Endothelial cell of umbilical vein (primary cell): Measurements from ENCODE around the gene FCRL3. TPM values are rescaled to one million over a fixed set of nuclear protein-coding genes. Genes with fewer than 3 reads are reported as not detected.

Source experiments
- BruUV-seq: library from RNA; stranded (reverse); fragments of 400-500 nt; replicated peaks from 2 replicates; lab custom pipeline; 2021; lab: Mats Ljungman, UMichigan
- CTCF ChIA-PET: fragments of 300-600, 350-600 bp; sonication (Branson Sonifier 250); formaldehyde crosslinking; loops from one replicate; lab custom pipeline; 2021; ENCODE audit warnings: antibody characterized with exemption, inconsistent platforms; lab: Charles Lee
- POLR2A ChIA-PET: fragments of 300-600, 350-600 bp; sonication (Branson Sonifier 250); formaldehyde crosslinking; loops from one replicate; lab custom pipeline; 2021; ENCODE audit warnings: antibody characterized with exemption, inconsistent platforms; lab: Charles Lee
- DNase-seq: peaks from one replicate; pipeline ENCODE4 v3.0.0-alpha.2; 2011; ENCODE audit warnings: low read depth, low spot score
- FAIRE-seq: peaks from 2 replicates; lab custom pipeline; 2011; peaks lifted over from hg19 to GRCh38; lab: Jason Lieb, UNC
- H2AFZ ChIP-seq: 2 replicates; pipeline ENCODE4 v1.6.0; 2012; ENCODE audit warnings: low read depth, low read length, control low read depth, inconsistent platforms
- H3K27ac ChIP-seq: 2 replicates; pipeline ENCODE4 v1.5.1; 2011; ENCODE audit warnings: low read depth, mild to moderate bottlenecking, control low read depth, low read length, moderate library complexity; ENCODE audit not compliant: insufficient read depth
- H3K27me3 ChIP-seq, 2 experiments: 2 replicates each; pipeline versions ENCODE4 v1.6.0 to v1.6.1; 2011; ENCODE audit warnings: low read length in 2 of 2, mixed read lengths in 1 of 2; ENCODE audit not compliant: control insufficient read depth in 2 of 2, insufficient read depth in 2 of 2
- H3K36me3 ChIP-seq, 2 experiments: 2 replicates in 1 of 2; 3 replicates in 1 of 2; pipeline ENCODE4 v1.5.1; 2011; ENCODE audit warnings: low read length in 2 of 2, mild to moderate bottlenecking in 1 of 2, moderate library complexity in 1 of 2; ENCODE audit not compliant: control insufficient read depth in 2 of 2, insufficient read depth in 2 of 2; ENCODE audit errors: extremely low read depth in 1 of 2
- H3K4me1 ChIP-seq: 3 replicates; pipeline ENCODE4 v1.5.1; 2011; ENCODE audit warnings: mild to moderate bottlenecking, low read length; ENCODE audit not compliant: control insufficient read depth, insufficient read depth; ENCODE audit errors: extremely low read depth
- H3K4me2 ChIP-seq: 2 replicates; pipeline ENCODE4 v1.6.1; 2011; ENCODE audit warnings: low read length, control low read depth, mixed read lengths; ENCODE audit not compliant: insufficient read depth
- H3K4me3 ChIP-seq, 3 experiments: fragments of 200-600 bp in 1 of 3; sonication (generic), shearing (Covaris generic) in 1 of 3; replicated peaks in 1 of 3; 2 replicates each; pipeline ENCODE4 v1.5.1; 2011 to 2016; ENCODE audit warnings: control low read depth in 3 of 3, low read length in 3 of 3, mild to moderate bottlenecking in 2 of 3, inconsistent platforms in 1 of 3, low read depth in 1 of 3, moderate library complexity in 1 of 3; ENCODE audit not compliant: insufficient read depth in 1 of 3
- H3K79me2 ChIP-seq: 2 replicates; pipeline ENCODE4 v1.6.0; 2012; ENCODE audit warnings: low read length, inconsistent platforms; ENCODE audit not compliant: control insufficient read depth, insufficient read depth
- H3K9ac ChIP-seq: replicated peaks from 2 replicates; pipeline ENCODE3; 2011; ENCODE audit warnings: low read length, control low read depth; ENCODE audit not compliant: insufficient read depth; ENCODE audit errors: extremely low read depth
- H3K9me1 ChIP-seq: replicated peaks from 3 replicates; pipeline ENCODE4 v1.6.0; 2011; ENCODE audit warnings: mild to moderate bottlenecking, low read length; ENCODE audit not compliant: control insufficient read depth, insufficient read depth; ENCODE audit errors: extremely low read depth
- H3K9me3 ChIP-seq: replicated peaks from 2 replicates; pipeline ENCODE4 v1.5.1; 2012; ENCODE audit warnings: low read length, inconsistent platforms; ENCODE audit not compliant: control insufficient read depth, insufficient read depth
- H4K20me1 ChIP-seq: replicated peaks from 2 replicates; pipeline ENCODE3; 2011; ENCODE audit warnings: mild to moderate bottlenecking, low read length; ENCODE audit not compliant: control insufficient read depth, insufficient read depth; ENCODE audit errors: extremely low read depth
- EZH2 ChIP-seq: IDR thresholded peaks from 2 replicates; pipeline ENCODE4 v1.6.1; 2012; ENCODE audit warnings: borderline replicate concordance, low read depth, mild to moderate bottlenecking, moderate library complexity, low read length, inconsistent platforms; ENCODE audit not compliant: severe bottlenecking
- FOS ChIP-seq: IDR thresholded peaks from 2 replicates; pipeline ENCODE4 v1.6.1; 2011; ENCODE audit warnings: mild to moderate bottlenecking, low read length, moderate library complexity, borderline replicate concordance; ENCODE audit not compliant: insufficient read depth
- GATA2 ChIP-seq: IDR thresholded peaks from 2 replicates; pipeline ENCODE4 v1.7.0; 2011; ENCODE audit warnings: low read depth, mild to moderate bottlenecking, moderate library complexity, mixed read lengths, low read length; ENCODE audit not compliant: insufficient read length, insufficient read depth
- JUN ChIP-seq: IDR thresholded peaks from 2 replicates; pipeline ENCODE4 v1.6.1; 2011; ENCODE audit warnings: borderline replicate concordance, low read depth; ENCODE audit not compliant: insufficient read length, insufficient read depth
- MYC ChIP-seq: IDR thresholded peaks from one replicate; pipeline ENCODE4 v1.6.1; 2011; ENCODE audit warnings: mild to moderate bottlenecking, low read depth, low read length
- POLR2A ChIP-seq: IDR thresholded peaks from 2 replicates; pipeline ENCODE4 v1.6.1; 2012; ENCODE audit warnings: low read depth, mild to moderate bottlenecking, control low read depth, low read length
- POLR2AphosphoS5 ChIP-seq: IDR thresholded peaks from 2 replicates; pipeline ENCODE4 v1.6.1; 2012; ENCODE audit warnings: low read depth, mild to moderate bottlenecking, control low read depth, low read length, moderate library complexity; ENCODE audit not compliant: insufficient read depth
- dilution Hi-C: fragments of 300-500 bp; cut with MboI; formaldehyde crosslinking; loops from one replicate; pipeline ENCODE4 v1.15.0; 2019; ENCODE audit warnings: low sequenced_read_pairs; ENCODE audit not compliant: extremely low pct_ligation_motif_present
- intact Hi-C: fragments of 100-400 bp; cut with micrococcal nuclease; formaldehyde crosslinking; loops from one replicate; pipeline ENCODE4 v1.10.0; 2022
- polyA plus RNA-seq, 4 experiments: library from polyadenylated mRNA; depleted of rRNA in 3 of 4; stranded (reverse) in 3 of 4; unstranded in 1 of 4; fragments of >200 nt; gene quantifications; 2 replicates each; pipeline versions ENCODE4 v1.2.1 to v1.2.3, GENCODE V29; 2011 to 2012; ENCODE audit warnings: missing spikeins in 1 of 4
- total RNA-seq: library from RNA; stranded (reverse); gene quantifications from 2 replicates; pipeline ENCODE4 v1.2.3, GENCODE V29; 2021
- TF ChIP-seq, protein P1 (sequence below), 2 donors: IDR thresholded peaks; 1 replicate in 1 of 2; 2 replicates in 1 of 2; pipeline ENCODE4 v1.5.1; 2011; ENCODE audit warnings: low read length in 2 of 2, mild to moderate bottlenecking in 2 of 2, moderate library complexity in 2 of 2, control low read depth in 1 of 2, inconsistent platforms in 1 of 2, low read depth in 1 of 2; ENCODE audit not compliant: insufficient read depth in 1 of 2; ENCODE audit errors: extremely low read depth in 1 of 2
- TF ChIP-seq, protein P2 (sequence below): IDR thresholded peaks from 2 replicates; pipeline ENCODE4 v1.6.1; 2011; ENCODE audit not compliant: insufficient read depth, insufficient read length

Gene FCRL3
- total and polyA plus RNA-seq, 2 donors (not counting 3 experiments of a cell fraction or from before 2014, with no cell fraction given) = not detected

DNA sequence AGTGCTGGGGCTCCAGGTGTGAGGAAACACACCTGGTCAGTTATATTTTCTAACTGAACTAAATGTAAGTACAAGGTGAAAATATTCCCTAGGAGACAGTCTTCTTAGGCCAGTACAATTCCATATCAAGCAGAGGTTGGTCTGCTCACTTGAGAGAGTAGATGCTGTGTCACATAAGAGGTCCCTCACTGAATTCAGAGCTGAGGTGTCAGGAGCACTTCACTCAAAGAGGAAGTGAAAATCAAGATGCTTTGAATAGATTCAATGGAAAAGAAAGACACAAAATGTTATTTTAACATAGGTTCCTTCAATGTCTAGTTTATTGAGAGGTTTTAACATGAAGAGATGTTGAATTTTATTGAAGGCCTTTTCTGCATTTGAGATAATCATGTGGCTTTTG is 4.3 kb upstream of the FCRL3 start:
- ChIA-PET CTCF (no interaction called here), POLR2A (no interaction called here)
- DNase-seq = no peak
- Histone ChIP-seq H3K4me1 (no peaks in the 10 kb centered on the region), H3K36me3 (no peaks in the 10 kb centered on the region), H3K4me2 (no peak overlapping the region), H3K9me3 (no peaks in the 10 kb centered on the region), H3K27me3 (no peaks in the 10 kb centered on the region), H3K4me3 (no peak overlapping the region), H3K9me1 (no peaks in the 10 kb centered on the region), H3K79me2 (no peaks in the 10 kb centered on the region), H3K9ac (no peak overlapping the region), H3K27ac (no peak overlapping the region), H4K20me1 (no peaks in the 10 kb centered on the region), H2AFZ (no peak overlapping the region)
- no peak for TF ChIP-seq POLR2AphosphoS5
- no peak for TF ChIP-seq EZH2
- no peak for TF ChIP-seq POLR2A
- TF ChIP-seq, protein P1, sequence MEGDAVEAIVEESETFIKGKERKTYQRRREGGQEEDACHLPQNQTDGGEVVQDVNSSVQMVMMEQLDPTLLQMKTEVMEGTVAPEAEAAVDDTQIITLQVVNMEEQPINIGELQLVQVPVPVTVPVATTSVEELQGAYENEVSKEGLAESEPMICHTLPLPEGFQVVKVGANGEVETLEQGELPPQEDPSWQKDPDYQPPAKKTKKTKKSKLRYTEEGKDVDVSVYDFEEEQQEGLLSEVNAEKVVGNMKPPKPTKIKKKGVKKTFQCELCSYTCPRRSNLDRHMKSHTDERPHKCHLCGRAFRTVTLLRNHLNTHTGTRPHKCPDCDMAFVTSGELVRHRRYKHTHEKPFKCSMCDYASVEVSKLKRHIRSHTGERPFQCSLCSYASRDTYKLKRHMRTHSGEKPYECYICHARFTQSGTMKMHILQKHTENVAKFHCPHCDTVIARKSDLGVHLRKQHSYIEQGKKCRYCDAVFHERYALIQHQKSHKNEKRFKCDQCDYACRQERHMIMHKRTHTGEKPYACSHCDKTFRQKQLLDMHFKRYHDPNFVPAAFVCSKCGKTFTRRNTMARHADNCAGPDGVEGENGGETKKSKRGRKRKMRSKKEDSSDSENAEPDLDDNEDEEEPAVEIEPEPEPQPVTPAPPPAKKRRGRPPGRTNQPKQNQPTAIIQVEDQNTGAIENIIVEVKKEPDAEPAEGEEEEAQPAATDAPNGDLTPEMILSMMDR (IDR thresholded peaks at IDR 0.05; ENCODE audit: extremely low read depth in 1 of 2, insufficient read depth in 1 of 2, low read depth in 1 of 2, low read length in 2 of 2) = no peak
- intact Hi-C loops = no loop called here
- no TSS peak for BruUV-seq
- dilution Hi-C loops = no loop called here
- FAIRE-seq = no peak

DNA sequence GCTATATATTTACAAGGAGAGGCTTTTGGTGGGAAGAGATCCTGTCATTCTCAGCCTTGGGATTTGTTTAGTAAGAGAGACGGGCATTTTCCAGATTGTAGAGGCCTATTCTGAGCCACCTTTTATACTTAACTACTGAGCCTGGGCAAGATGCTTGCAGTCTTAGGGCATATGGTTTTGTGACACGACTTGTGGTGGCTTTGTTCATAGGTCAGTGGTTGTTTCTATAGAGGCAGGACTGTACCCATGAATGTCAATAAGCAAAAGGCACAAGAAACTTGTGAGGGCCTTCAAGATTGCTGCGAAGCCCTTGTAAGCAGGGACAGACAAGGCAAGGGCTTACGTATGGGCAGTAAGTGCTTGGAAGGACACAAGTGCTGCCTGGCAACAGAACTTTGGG is 3.4 kb upstream of the FCRL3 start:
- DNase-seq (no peak), FAIRE-seq (no peak)
- H3K4me1 ChIP-seq = no peaks in the 10 kb centered on the region
- H3K4me3 ChIP-seq = no peak overlapping the region
- H3K9me3 ChIP-seq = no peaks in the 10 kb centered on the region
- no peaks in the 10 kb centered on the region for H3K36me3 ChIP-seq
- no peak overlapping the region for H3K4me2 ChIP-seq
- H2AFZ ChIP-seq = no peak overlapping the region
- TF ChIP-seq POLR2AphosphoS5 (no peak), MYC (no peak), EZH2 (no peak), POLR2A (no peak), GATA2 (no peak), FOS (no peak), JUN (no peak)
- TF ChIP-seq, protein P1 (IDR thresholded peaks at IDR 0.05; ENCODE audit: extremely low read depth in 1 of 2, insufficient read depth in 1 of 2, low read depth in 1 of 2, low read length in 2 of 2) = no peak
- TF ChIP-seq, protein P2, sequence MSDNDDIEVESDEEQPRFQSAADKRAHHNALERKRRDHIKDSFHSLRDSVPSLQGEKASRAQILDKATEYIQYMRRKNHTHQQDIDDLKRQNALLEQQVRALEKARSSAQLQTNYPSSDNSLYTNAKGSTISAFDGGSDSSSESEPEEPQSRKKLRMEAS = no peak
- ChIA-PET CTCF (no interaction called here), POLR2A (no interaction called here)
- no peak overlapping the region for H3K9ac ChIP-seq
- H3K27ac ChIP-seq = no peak overlapping the region
- H3K27me3 ChIP-seq = no peaks in the 10 kb centered on the region
- H3K9me1 ChIP-seq = no peaks in the 10 kb centered on the region
- H3K79me2 ChIP-seq = no peaks in the 10 kb centered on the region
- no peaks in the 10 kb centered on the region for H4K20me1 ChIP-seq
- intact Hi-C loops = no loop called here
- no TSS peak for BruUV-seq
- dilution Hi-C loops = no loop called here
